ENCODE data around the gene VILL.
"Not testable (repeated sequence)": the region's sequence is repeated elsewhere in the genome, so short reads cannot be mapped to it uniquely, and the experiment has no call there.

VILL gene

GRCh38 chr3:38036286-38036685 is 45.7 kb downstream of the VILL start:
- no peak for DNase-seq (ENCODE audit: low spot score)

DNA sequence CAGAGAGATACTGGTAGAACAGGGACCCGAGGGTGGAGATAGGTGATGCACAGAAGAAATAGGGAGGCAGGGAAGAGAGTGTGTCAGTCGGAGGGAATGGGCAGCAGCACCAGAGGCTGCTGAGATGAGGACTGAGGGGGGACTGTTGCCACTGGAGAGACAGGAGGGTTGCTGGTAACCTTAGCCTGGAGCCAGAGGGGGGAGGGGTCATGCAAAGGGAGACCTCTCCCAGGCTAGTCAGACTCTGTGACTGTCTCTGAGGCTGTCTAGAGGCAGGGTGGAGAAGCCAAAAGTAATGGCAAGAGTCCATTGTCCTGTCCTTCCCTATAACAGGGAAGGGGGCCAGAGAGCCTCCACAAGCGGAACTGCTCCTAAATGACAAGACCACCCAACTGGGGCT is 46.3 kb downstream of the VILL start:
- no peak for DNase-seq (ENCODE audit: low spot score)

GRCh38 chr3:38038447-38038911 is 47.9 kb downstream of the VILL start:
- no peak for DNase-seq (ENCODE audit: low spot score)

GRCh38 chr3:38039101-38039898 is 48.7 kb downstream of the VILL start, which contains the start of gene DLEC1:
DLEC1 (plus strand) TSS chr3:38039208; CDS start chr3:38039226, 18 bp downstream.
- DNase-seq (ENCODE audit: low spot score) = no peak

GRCh38 chr3:38039899-38040261 is 49.3 kb downstream of the VILL start:
- DNase-seq (ENCODE audit: low spot score) = no peak

GRCh38 chr3:38040401-38040800 is 49.8 kb downstream of the VILL start:
- no peak for DNase-seq (ENCODE audit: low spot score)

DNA sequence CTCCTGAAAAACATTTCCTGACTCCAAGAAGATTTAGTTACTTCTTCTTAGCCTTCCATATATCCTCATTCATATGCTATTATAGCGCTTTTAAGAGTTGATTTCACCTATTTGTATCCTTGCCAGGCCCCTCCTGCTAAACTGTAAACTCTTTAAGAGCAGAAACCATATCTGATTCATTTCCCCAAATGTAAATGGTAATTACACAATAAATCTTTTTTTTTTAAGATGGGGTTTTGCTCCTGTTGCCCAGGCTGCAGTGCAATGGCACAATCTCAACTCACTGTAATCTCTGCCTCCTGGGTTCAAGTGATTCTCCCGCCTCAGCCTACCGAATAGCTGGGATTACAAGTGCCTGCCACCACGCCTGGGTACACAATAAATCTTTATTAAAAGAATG is 52.9 kb downstream of the VILL start:
- no peak for DNase-seq (ENCODE audit: low spot score)

GRCh38 chr3:38046027-38046426 is 55.4 kb downstream of the VILL start:
- no peak for DNase-seq (ENCODE audit: low spot score)

- no peak for DNase-seq (ENCODE audit: low spot score)
Measured at GRCh38 chr3:38046821-38047220, 56.2 kb downstream of the VILL start.

DNA sequence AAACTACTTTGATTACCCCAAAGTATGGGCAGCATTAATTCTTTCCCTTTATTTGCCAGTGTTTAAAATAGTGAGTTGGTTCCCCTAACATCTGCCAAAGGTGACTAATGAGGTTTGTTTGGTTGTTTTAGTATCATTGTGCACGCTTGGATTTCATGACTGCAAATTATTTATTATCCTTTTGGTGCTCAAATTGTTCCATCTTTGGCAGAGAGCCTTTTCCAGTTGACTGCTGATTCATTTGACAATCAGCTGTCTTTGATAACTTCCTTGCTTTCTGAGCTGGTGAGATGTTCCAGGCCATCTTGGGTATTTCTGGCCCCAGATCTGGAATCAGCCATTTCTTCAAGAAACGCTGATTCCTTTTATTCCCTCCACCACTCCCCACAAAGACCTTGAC is 57.3 kb downstream of the VILL start:
- DNase-seq (ENCODE audit: low spot score) = no peak

GRCh38 chr3:38049358-38050126 is 59.0 kb downstream of the VILL start:
- no peak for DNase-seq (ENCODE audit: low spot score)

- no peak for DNase-seq (ENCODE audit: low spot score)
Measured at GRCh38 chr3:38051131-38051530, 60.5 kb downstream of the VILL start.

GRCh38 chr3:38053286-38053685 is 62.7 kb downstream of the VILL start:
- not testable (repeated sequence) for DNase-seq (ENCODE audit: low spot score)

DNA sequence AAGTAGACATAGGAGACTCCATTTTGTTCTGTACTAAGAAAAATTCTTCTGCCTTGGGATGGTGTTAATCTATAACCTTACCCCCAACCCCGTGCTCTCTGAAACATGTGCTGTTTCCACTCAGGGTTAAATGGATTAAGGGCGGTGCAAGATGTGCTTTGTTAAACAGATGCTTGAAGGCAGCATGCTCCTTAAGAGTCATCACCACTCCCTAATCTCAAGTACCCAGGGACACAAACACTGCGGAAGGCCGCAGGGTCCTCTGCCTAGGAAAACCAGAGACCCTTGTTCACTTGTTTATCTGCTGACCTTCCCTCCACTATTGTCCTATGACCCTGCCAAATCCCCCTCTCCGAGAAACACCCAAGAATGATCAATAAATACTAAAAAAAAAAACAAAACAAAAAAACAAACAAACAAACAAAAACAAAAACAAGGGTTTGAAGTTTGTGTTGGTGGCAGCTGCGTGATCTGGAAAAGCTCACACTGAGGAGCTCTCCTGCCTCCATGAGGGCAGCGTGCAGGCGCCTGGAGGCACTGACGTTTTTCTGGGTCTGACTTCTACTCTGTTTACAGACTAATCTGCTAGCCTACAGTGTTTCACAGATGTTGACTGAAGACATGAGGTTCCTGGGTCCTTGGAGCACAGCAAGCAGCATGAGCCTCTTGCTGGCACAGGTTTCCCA is 63.4 kb downstream of the VILL start:
- DNase-seq (ENCODE audit: low spot score) = not testable (repeated sequence)

- DNase-seq (ENCODE audit: low spot score) = no peak
Measured at GRCh38 chr3:38054499-38055001, 64.0 kb downstream of the VILL start.
